Thyroid gland (tissue), 4 donors: Measurements from ENCODE around the gene KCNMA1. TPM values are rescaled to one million over a fixed set of nuclear protein-coding genes. Genes with fewer than 3 reads are reported as not detected.

Experiments used
- DNase-seq, 2 donors: peaks; one replicate each; pipeline ENCODE4 v3.0.0-alpha.2; 2019
- H3K27ac ChIP-seq, 3 donors: fragments of 200-600 bp; sonication (generic); 1 replicate in 2 of 3; 2 replicates in 1 of 3; pipeline ENCODE4 v1.5.1; 2016 to 2019; ENCODE audit warnings: mild to moderate bottlenecking in 1 of 3, moderate library complexity in 1 of 3
- H3K27me3 ChIP-seq: fragments of 200-600 bp; sonication (generic); one replicate; pipeline ENCODE4 v1.5.1; 2019
- H3K36me3 ChIP-seq, 2 donors: fragments of 200-600 bp; sonication (generic); one replicate each; pipeline ENCODE4 v1.5.1; 2016 to 2019
- H3K4me1 ChIP-seq, 2 donors: fragments of 200-600 bp; sonication (generic); one replicate each; pipeline ENCODE4 v1.5.1; 2017 to 2019
- H3K4me3 ChIP-seq, 3 donors: fragments of 200-600 bp; sonication (generic); replicated peaks in 1 of 3; 1 replicate in 2 of 3; 2 replicates in 1 of 3; pipeline ENCODE4 v1.5.1; 2016; ENCODE audit warnings: mild to moderate bottlenecking in 1 of 3
- H3K9me3 ChIP-seq: fragments of 200-600 bp; sonication (generic); one replicate; pipeline ENCODE4 v1.5.1; 2017
- CTCF ChIP-seq, 6 experiments: fragments of 200-600 bp in 3 of 6; fragments of 450-650 bp in 3 of 6; sonication (generic) in 3 of 6; IDR thresholded peaks; one replicate each; pipeline ENCODE4 v1.5.1; 2016 to 2019; ENCODE audit warnings: antibody characterized with exemption in 6 of 6, mild to moderate bottlenecking in 2 of 6, inconsistent platforms in 1 of 6, moderate library complexity in 1 of 6
- POLR2A ChIP-seq, 2 donors: fragments of 450-650 bp; IDR thresholded peaks; one replicate each; pipeline ENCODE4 v1.6.1; 2017; ENCODE audit warnings: antibody characterized with exemption in 2 of 2, mild to moderate bottlenecking in 2 of 2, moderate library complexity in 1 of 2
- WGBS, 2 donors: methylation state at CpG; one replicate each; pipeline ENCODE4 v1.1.5; 2017; 5-methylcytosine and 5-hydroxymethylcytosine counted together
- intact Hi-C: fragments of 100-400 bp; cut with DNase I; formaldehyde crosslinking; loops from one replicate; pipeline ENCODE4 v1.15.1; 2023
- total RNA-seq, 4 donors: library from RNA; depleted of rRNA; stranded (reverse); fragments of >200 nt; gene quantifications; one replicate each; pipeline ENCODE4 v1.2.3, GENCODE V29; 2016

Gene KCNMA1
- total RNA-seq, 4 donors from 2014 or later = 2.5 to 5.1 (median 3.6) TPM

GRCh38 chr10:77229704-77230103 is 407.9 kb downstream of the KCNMA1 start:
- Histone ChIP-seq H3K36me3 (no peaks in the 10 kb centered on the region), H3K27ac (no peak overlapping the region), H3K27me3 (no peaks in the 10 kb centered on the region), H3K4me1 (peaks cover 12 to 17% of the 10 kb centered on the region in 2 donors), H3K4me3 (no peak overlapping the region), H3K9me3 (no peaks in the 10 kb centered on the region)
- intact Hi-C loops = no loop called here
- TF ChIP-seq CTCF (IDR thresholded peaks at IDR 0.05) = no peak
- TF ChIP-seq POLR2A (IDR thresholded peaks at IDR 0.05) = no peak
- WGBS, 2 donors = 93 to 97% methylated on average over 3 of the region's 3 CpGs
- DNase-seq = no peak

- intact Hi-C loops = no loop called here
- TF ChIP-seq CTCF (IDR thresholded peaks at IDR 0.05) (no peak), POLR2A (IDR thresholded peaks at IDR 0.05) (no peak)
- DNase-seq = no peak
- WGBS, 2 donors = 80 to 89% methylated on average over 5 of the region's 5 CpGs
- Histone ChIP-seq H3K27me3 (no peaks in the 10 kb centered on the region), H3K4me1 (peaks cover 21 to 27% of the 10 kb centered on the region in 2 donors), H3K36me3 (no peaks in the 10 kb centered on the region), H3K4me3 (no peak overlapping the region), H3K27ac (no peak overlapping the region), H3K9me3 (no peaks in the 10 kb centered on the region)
Measured at GRCh38 chr10:77228559-77228958, 409.0 kb downstream of the KCNMA1 start.

GRCh38 chr10:77226853-77227565 is 410.6 kb downstream of the KCNMA1 start:
- H3K4me3 ChIP-seq = no peak overlapping the region
- H3K27ac ChIP-seq = no peak overlapping the region
- TF ChIP-seq POLR2A (IDR thresholded peaks at IDR 0.05) = no peak
- no peak for TF ChIP-seq CTCF (IDR thresholded peaks at IDR 0.05)
- no peaks in the 10 kb centered on the region for H3K9me3 ChIP-seq
- H3K27me3 ChIP-seq = no peaks in the 10 kb centered on the region
- no peak for DNase-seq
- peaks cover 27 to 29% of the 10 kb centered on the region in 2 donors for H3K4me1 ChIP-seq
- intact Hi-C loops = no loop called here
- H3K36me3 ChIP-seq = no peaks in the 10 kb centered on the region

GRCh38 chr10:77226452-77226851 is 411.2 kb downstream of the KCNMA1 start:
- no peaks in the 10 kb centered on the region for H3K9me3 ChIP-seq
- H3K4me1 ChIP-seq = peaks cover 24 to 26% of the 10 kb centered on the region in 2 donors
- DNase-seq = no peak
- no peaks in the 10 kb centered on the region for H3K36me3 ChIP-seq
- no peak overlapping the region for H3K27ac ChIP-seq
- no peak for TF ChIP-seq POLR2A (IDR thresholded peaks at IDR 0.05)
- TF ChIP-seq CTCF (IDR thresholded peaks at IDR 0.05) = no peak
- WGBS, 2 donors = 74 to 77% methylated on average over 4 of the region's 4 CpGs
- no peak overlapping the region for H3K4me3 ChIP-seq
- H3K27me3 ChIP-seq = no peaks in the 10 kb centered on the region
- intact Hi-C loops = no loop called here

GRCh38 chr10:77226020-77226419 is 411.6 kb downstream of the KCNMA1 start:
- Histone ChIP-seq H3K4me1 (peaks cover 23 to 26% of the 10 kb centered on the region in 2 donors), H3K27ac (no peak overlapping the region), H3K9me3 (no peaks in the 10 kb centered on the region), H3K36me3 (no peaks in the 10 kb centered on the region), H3K27me3 (no peaks in the 10 kb centered on the region), H3K4me3 (no peak overlapping the region)
- DNase-seq = no peak
- intact Hi-C loops = no loop called here
- WGBS, 2 donors = 92% methylated on average over 2 of the region's 2 CpGs
- TF ChIP-seq CTCF (IDR thresholded peaks at IDR 0.05) (no peak), POLR2A (IDR thresholded peaks at IDR 0.05) (no peak)
